ENCODE results near the gene TNFSF10.
"Not testable (repeated sequence)": the region's sequence is repeated elsewhere in the genome, so short reads cannot be mapped to it uniquely, and the experiment has no call there.

Gene TNFSF10

GRCh38 chr3:172513488-172513887 lies 9.7 kb downstream of the TNFSF10 start:
- H3K36me3 ChIP-seq (ENCODE audit: control insufficient read depth, insufficient read depth, low read length): no peaks in the 10 kb centered on the region
- no peaks in the 10 kb centered on the region for H3K4me1 ChIP-seq (ENCODE audit: control insufficient read depth, insufficient read depth, low read length)
- H3K9me3 ChIP-seq (ENCODE audit: control insufficient read depth, insufficient read depth, low read length): no peaks in the 10 kb centered on the region
- H3K27me3 ChIP-seq (ENCODE audit: control insufficient read depth, insufficient read depth, low read length): no peaks in the 10 kb centered on the region
- H3K9ac ChIP-seq (ENCODE audit: low read depth, low read length): no peak overlapping the region
- no peak overlapping the region for H3K4me3 ChIP-seq (ENCODE audit: low read depth, low read length)

- Histone ChIP-seq H3K36me3 (ENCODE audit: control insufficient read depth, insufficient read depth, low read length) (no peaks in the 10 kb centered on the region), H3K4me3 (ENCODE audit: low read depth, low read length) (no peak overlapping the region), H3K9ac (ENCODE audit: low read depth, low read length) (no peak overlapping the region), H3K4me1 (ENCODE audit: control insufficient read depth, insufficient read depth, low read length) (no peaks in the 10 kb centered on the region), H3K9me3 (ENCODE audit: control insufficient read depth, insufficient read depth, low read length) (no peaks in the 10 kb centered on the region), H3K27me3 (ENCODE audit: control insufficient read depth, insufficient read depth, low read length) (no peaks in the 10 kb centered on the region)
Observed at GRCh38 chr3:172511783-172512762, 11.2 kb downstream of the TNFSF10 start.

GRCh38 chr3:172506094-172506493 lies 17.1 kb downstream of the TNFSF10 start:
- no peak overlapping the region for H3K4me3 ChIP-seq (ENCODE audit: low read depth, low read length)
- no peaks in the 10 kb centered on the region for H3K36me3 ChIP-seq (ENCODE audit: control insufficient read depth, insufficient read depth, low read length)
- no peaks in the 10 kb centered on the region for H3K27me3 ChIP-seq (ENCODE audit: control insufficient read depth, insufficient read depth, low read length)
- H3K9me3 ChIP-seq (ENCODE audit: control insufficient read depth, insufficient read depth, low read length): no peaks in the 10 kb centered on the region
- no peaks in the 10 kb centered on the region for H3K4me1 ChIP-seq (ENCODE audit: control insufficient read depth, insufficient read depth, low read length)
- H3K9ac ChIP-seq (ENCODE audit: low read depth, low read length): no peak overlapping the region

GRCh38 chr3:172501540-172501939 lies 21.7 kb downstream of the TNFSF10 start:
- H3K9ac ChIP-seq (ENCODE audit: low read depth, low read length): no peak overlapping the region
- H3K9me3 ChIP-seq (ENCODE audit: control insufficient read depth, insufficient read depth, low read length): no peaks in the 10 kb centered on the region
- H3K36me3 ChIP-seq (ENCODE audit: control insufficient read depth, insufficient read depth, low read length): no peaks in the 10 kb centered on the region
- no peaks in the 10 kb centered on the region for H3K27me3 ChIP-seq (ENCODE audit: control insufficient read depth, insufficient read depth, low read length)
- no peaks in the 10 kb centered on the region for H3K4me1 ChIP-seq (ENCODE audit: control insufficient read depth, insufficient read depth, low read length)
- no peak overlapping the region for H3K4me3 ChIP-seq (ENCODE audit: low read depth, low read length)

GRCh38 chr3:172490198-172490669 lies 33.0 kb downstream of the TNFSF10 start:
- H3K4me3 ChIP-seq (ENCODE audit: low read depth, low read length); H3K36me3 ChIP-seq (ENCODE audit: control insufficient read depth, insufficient read depth, low read length); H3K27me3 ChIP-seq (ENCODE audit: control insufficient read depth, insufficient read depth, low read length); H3K9ac ChIP-seq (ENCODE audit: low read depth, low read length); H3K4me1 ChIP-seq (ENCODE audit: control insufficient read depth, insufficient read depth, low read length); H3K9me3 ChIP-seq (ENCODE audit: control insufficient read depth, insufficient read depth, low read length): not testable (repeated sequence)

GRCh38 chr3:172478116-172478515 lies 45.1 kb downstream of the TNFSF10 start:
- no peak overlapping the region for H3K9ac ChIP-seq (ENCODE audit: low read depth, low read length)
- H3K4me3 ChIP-seq (ENCODE audit: low read depth, low read length): no peak overlapping the region
- H3K4me1 ChIP-seq (ENCODE audit: control insufficient read depth, insufficient read depth, low read length): no peaks in the 10 kb centered on the region
- no peaks in the 10 kb centered on the region for H3K36me3 ChIP-seq (ENCODE audit: control insufficient read depth, insufficient read depth, low read length)
- H3K9me3 ChIP-seq (ENCODE audit: control insufficient read depth, insufficient read depth, low read length): no peaks in the 10 kb centered on the region
- H3K27me3 ChIP-seq (ENCODE audit: control insufficient read depth, insufficient read depth, low read length): no peaks in the 10 kb centered on the region

- H3K36me3 ChIP-seq (ENCODE audit: control insufficient read depth, insufficient read depth, low read length): no peaks in the 10 kb centered on the region
- H3K9ac ChIP-seq (ENCODE audit: low read depth, low read length): no peak overlapping the region
- H3K9me3 ChIP-seq (ENCODE audit: control insufficient read depth, insufficient read depth, low read length): no peaks in the 10 kb centered on the region
- H3K4me1 ChIP-seq (ENCODE audit: control insufficient read depth, insufficient read depth, low read length): no peaks in the 10 kb centered on the region
- no peak overlapping the region for H3K4me3 ChIP-seq (ENCODE audit: low read depth, low read length)
- no peaks in the 10 kb centered on the region for H3K27me3 ChIP-seq (ENCODE audit: control insufficient read depth, insufficient read depth, low read length)
Observed at GRCh38 chr3:172476347-172476746, 46.9 kb downstream of the TNFSF10 start.

GRCh38 chr3:172475703-172476102 lies 47.5 kb downstream of the TNFSF10 start:
- Histone ChIP-seq H3K9me3 (ENCODE audit: control insufficient read depth, insufficient read depth, low read length) (no peaks in the 10 kb centered on the region), H3K27me3 (ENCODE audit: control insufficient read depth, insufficient read depth, low read length) (no peaks in the 10 kb centered on the region), H3K4me1 (ENCODE audit: control insufficient read depth, insufficient read depth, low read length) (no peaks in the 10 kb centered on the region), H3K36me3 (ENCODE audit: control insufficient read depth, insufficient read depth, low read length) (no peaks in the 10 kb centered on the region), H3K9ac (ENCODE audit: low read depth, low read length) (no peak overlapping the region), H3K4me3 (ENCODE audit: low read depth, low read length) (no peak overlapping the region)

GRCh38 chr3:172471903-172472302 lies 51.3 kb downstream of the TNFSF10 start:
- no peaks in the 10 kb centered on the region for H3K4me1 ChIP-seq (ENCODE audit: control insufficient read depth, insufficient read depth, low read length)
- no peak overlapping the region for H3K4me3 ChIP-seq (ENCODE audit: low read depth, low read length)
- no peaks in the 10 kb centered on the region for H3K9me3 ChIP-seq (ENCODE audit: control insufficient read depth, insufficient read depth, low read length)
- H3K36me3 ChIP-seq (ENCODE audit: control insufficient read depth, insufficient read depth, low read length): no peaks in the 10 kb centered on the region
- no peaks in the 10 kb centered on the region for H3K27me3 ChIP-seq (ENCODE audit: control insufficient read depth, insufficient read depth, low read length)
- H3K9ac ChIP-seq (ENCODE audit: low read depth, low read length): no peak overlapping the region

GRCh38 chr3:172470588-172470987 lies 52.6 kb downstream of the TNFSF10 start:
- Histone ChIP-seq H3K36me3 (ENCODE audit: control insufficient read depth, insufficient read depth, low read length) (no peaks in the 10 kb centered on the region), H3K4me1 (ENCODE audit: control insufficient read depth, insufficient read depth, low read length) (no peaks in the 10 kb centered on the region), H3K27me3 (ENCODE audit: control insufficient read depth, insufficient read depth, low read length) (no peaks in the 10 kb centered on the region), H3K4me3 (ENCODE audit: low read depth, low read length) (no peak overlapping the region), H3K9ac (ENCODE audit: low read depth, low read length) (no peak overlapping the region), H3K9me3 (ENCODE audit: control insufficient read depth, insufficient read depth, low read length) (no peaks in the 10 kb centered on the region)

- Histone ChIP-seq H3K4me1 (ENCODE audit: control insufficient read depth, insufficient read depth, low read length) (no peaks in the 10 kb centered on the region), H3K9ac (ENCODE audit: low read depth, low read length) (no peak overlapping the region), H3K27me3 (ENCODE audit: control insufficient read depth, insufficient read depth, low read length) (no peaks in the 10 kb centered on the region), H3K9me3 (ENCODE audit: control insufficient read depth, insufficient read depth, low read length) (no peaks in the 10 kb centered on the region), H3K36me3 (ENCODE audit: control insufficient read depth, insufficient read depth, low read length) (no peaks in the 10 kb centered on the region), H3K4me3 (ENCODE audit: low read depth, low read length) (no peak overlapping the region)
Observed at GRCh38 chr3:172467170-172467824, 55.9 kb downstream of the TNFSF10 start.
